GM06990 (cell line): ENCODE results near the gene MGAM2.
"Not testable (repeated sequence)": the region's sequence is repeated elsewhere in the genome, so short reads cannot be mapped to it uniquely, and the experiment has no call there.

ENCODE experiments used
- DNase-seq: peaks from one replicate; pipeline ENCODE4 v3.0.0-alpha.2; 2011; ENCODE audit not compliant: insufficient read length; ENCODE audit errors: extremely low read depth
- H3K27me3 ChIP-seq: replicated peaks from 2 replicates; pipeline ENCODE4 v1.6.0; 2011; ENCODE audit warnings: low read length; ENCODE audit not compliant: control insufficient read depth, insufficient read depth
- H3K36me3 ChIP-seq: 2 replicates; pipeline ENCODE4 v1.5.1; 2011; ENCODE audit warnings: low read length; ENCODE audit not compliant: control insufficient read depth, insufficient read depth
- H3K4me3 ChIP-seq: replicated peaks from 2 replicates; pipeline ENCODE4 v1.5.1; 2011; ENCODE audit warnings: low read depth, mild to moderate bottlenecking, control low read depth, low read length
- CTCF ChIP-seq: IDR thresholded peaks from 2 replicates; pipeline ENCODE4 v1.5.1; 2011; ENCODE audit warnings: low read length, control low read depth, mild to moderate bottlenecking, inconsistent platforms; ENCODE audit not compliant: insufficient read depth, poor library complexity, severe bottlenecking

The MGAM2 gene

GRCh38 chr7:142098004-142098403 lies 13.5 kb upstream of the MGAM2 start:
- Histone ChIP-seq H3K36me3 (no peaks in the 10 kb centered on the region), H3K4me3 (no peak overlapping the region), H3K27me3 (no peaks in the 10 kb centered on the region)
- DNase-seq: no peak
- no peak for TF ChIP-seq CTCF

DNA sequence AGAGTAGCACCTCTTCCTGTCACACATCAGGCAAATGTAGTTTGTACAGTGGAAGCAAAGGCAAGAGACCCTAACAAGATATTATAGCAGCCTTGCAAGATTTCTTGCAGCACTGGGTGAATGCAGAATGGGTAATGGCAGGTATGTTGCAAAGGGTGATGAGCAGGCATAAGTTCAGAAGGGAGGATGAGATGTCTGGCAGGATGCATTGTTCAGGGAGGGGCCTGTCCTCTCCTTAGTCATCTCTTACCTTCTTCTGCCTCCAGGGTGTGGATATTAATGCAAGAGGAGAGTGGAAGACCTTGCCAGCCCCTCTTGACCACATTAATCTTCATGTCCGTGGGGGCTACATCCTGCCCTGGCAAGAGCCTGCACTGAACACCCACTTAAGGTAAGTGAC lies 12.2 kb upstream of the MGAM2 start:
- not testable (repeated sequence) for DNase-seq, H3K4me3 ChIP-seq, H3K27me3 ChIP-seq, H3K36me3 ChIP-seq

DNA sequence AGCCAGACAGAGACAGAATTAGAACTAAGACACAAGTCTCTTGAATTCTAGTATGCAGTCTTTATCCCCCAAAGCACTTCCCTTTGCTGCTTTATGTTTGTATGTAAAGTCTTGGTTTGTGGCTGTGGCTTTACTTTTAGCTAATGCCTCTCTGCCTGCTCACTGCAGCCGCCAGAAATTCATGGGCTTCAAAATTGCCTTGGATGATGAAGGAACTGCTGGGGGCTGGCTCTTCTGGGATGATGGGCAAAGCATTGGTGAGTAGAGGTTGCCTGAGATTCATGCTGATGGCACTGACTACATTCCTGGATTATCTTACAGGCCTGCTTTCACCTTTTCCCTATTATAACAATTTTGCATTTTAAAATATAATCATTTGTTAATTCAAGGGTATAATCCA lies 10.9 kb upstream of the MGAM2 start:
- DNase-seq: no peak
- Histone ChIP-seq H3K4me3 (no peak overlapping the region), H3K36me3 (no peaks in the 10 kb centered on the region), H3K27me3 (no peaks in the 10 kb centered on the region)
- TF ChIP-seq CTCF: no peak

- not testable (repeated sequence) for H3K36me3 ChIP-seq, DNase-seq, H3K4me3 ChIP-seq, H3K27me3 ChIP-seq
Measured at GRCh38 chr7:142101794-142102193, 9.7 kb upstream of the MGAM2 start.

DNA sequence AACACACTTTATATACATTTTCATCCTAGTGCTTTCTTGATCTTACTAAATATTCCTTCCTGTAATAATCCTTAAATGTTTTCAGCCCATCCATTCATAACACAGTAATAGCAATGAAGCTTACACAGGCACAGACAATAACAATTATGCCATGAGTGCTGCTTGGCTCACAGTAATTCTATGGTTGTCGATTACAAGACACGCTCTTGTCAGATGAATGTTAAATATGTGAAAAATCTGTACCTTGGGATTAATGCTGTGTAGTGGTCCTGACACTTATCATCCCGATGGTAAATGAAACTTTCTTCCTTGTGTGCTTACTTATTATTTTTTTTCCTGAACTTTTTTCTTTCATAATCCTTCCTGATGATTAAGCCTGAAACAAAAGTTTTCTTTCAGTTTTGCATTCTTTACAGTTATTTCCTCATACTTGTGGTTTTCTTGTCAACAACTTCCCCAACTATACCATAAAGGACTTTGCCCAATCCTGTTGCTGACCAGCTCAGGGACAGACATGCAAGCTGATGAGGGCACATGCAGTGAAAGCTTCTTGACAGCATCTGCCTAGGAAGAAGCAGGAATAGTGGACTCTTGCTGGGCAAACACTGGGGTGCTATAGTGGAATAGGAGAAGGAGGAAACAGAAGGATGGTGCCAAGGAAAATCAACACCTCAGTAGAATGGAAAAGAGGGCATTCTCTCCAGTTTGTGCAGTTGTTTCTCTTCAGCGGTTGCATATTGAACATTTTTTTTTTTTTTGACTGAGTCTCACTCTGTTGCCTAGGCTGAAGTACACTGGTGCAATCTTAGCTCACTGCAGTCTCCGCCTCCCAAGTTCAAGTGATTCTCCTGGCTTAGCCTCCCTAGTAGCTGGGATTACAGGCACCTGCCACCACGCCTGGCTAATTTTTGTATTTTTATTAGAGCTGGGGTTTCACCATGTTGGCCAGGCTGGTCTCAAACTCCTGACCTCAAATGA lies 6.7 kb upstream of the MGAM2 start:
- no peak for DNase-seq
- Histone ChIP-seq H3K36me3 (no peaks in the 10 kb centered on the region), H3K27me3 (no peaks in the 10 kb centered on the region), H3K4me3 (no peak overlapping the region)
- no peak for TF ChIP-seq CTCF

DNA sequence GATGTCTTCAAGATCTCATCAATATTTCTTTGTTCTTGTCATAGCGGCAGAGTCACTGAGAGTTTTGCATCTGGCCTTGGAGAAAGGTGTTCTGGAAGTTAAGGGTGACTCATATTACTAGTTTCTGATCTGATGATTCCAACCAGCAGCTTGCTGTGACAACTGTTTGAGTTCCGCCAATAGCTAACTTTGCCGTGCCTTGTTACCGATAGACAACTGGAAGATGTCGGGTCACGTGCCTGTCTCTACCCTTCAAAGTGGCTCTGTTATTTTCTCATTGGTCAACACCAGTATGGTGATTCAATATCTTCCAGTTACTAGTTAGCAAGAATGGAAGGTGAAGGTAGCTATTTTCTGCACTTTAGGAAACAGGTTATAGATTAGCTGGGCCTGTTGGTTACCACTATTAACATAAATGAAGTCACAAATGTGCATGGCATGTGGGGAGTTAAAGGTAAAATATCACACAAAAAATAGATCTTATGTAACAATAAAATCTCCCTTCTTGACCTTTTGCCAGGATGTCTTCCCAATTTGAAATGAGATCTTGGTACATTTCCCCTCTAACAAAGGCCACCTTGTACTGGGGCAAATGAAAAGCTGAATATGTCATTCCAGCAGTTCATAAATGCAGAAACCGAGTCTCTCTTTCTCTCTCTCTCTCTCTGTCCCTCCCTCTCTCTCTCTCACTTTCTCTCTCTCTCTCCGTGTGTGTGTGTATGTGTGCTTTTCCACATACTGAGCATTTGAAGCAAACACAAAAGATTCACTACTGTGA lies 2.6 kb upstream of the MGAM2 start:
- H3K27me3 ChIP-seq: no peaks in the 10 kb centered on the region
- TF ChIP-seq CTCF: no peak
- H3K36me3 ChIP-seq: no peaks in the 10 kb centered on the region
- H3K4me3 ChIP-seq: no peak overlapping the region
- DNase-seq: no peak
